ENCODE data around the gene BCO2.
"Not testable (repeated sequence)": the region's sequence is repeated elsewhere in the genome, so short reads cannot be mapped to it uniquely, and the experiment has no call there.

Gene BCO2, protein sequence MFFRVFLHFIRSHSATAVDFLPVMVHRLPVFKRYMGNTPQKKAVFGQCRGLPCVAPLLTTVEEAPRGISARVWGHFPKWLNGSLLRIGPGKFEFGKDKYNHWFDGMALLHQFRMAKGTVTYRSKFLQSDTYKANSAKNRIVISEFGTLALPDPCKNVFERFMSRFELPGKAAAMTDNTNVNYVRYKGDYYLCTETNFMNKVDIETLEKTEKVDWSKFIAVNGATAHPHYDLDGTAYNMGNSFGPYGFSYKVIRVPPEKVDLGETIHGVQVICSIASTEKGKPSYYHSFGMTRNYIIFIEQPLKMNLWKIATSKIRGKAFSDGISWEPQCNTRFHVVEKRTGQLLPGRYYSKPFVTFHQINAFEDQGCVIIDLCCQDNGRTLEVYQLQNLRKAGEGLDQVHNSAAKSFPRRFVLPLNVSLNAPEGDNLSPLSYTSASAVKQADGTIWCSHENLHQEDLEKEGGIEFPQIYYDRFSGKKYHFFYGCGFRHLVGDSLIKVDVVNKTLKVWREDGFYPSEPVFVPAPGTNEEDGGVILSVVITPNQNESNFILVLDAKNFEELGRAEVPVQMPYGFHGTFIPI

DNA sequence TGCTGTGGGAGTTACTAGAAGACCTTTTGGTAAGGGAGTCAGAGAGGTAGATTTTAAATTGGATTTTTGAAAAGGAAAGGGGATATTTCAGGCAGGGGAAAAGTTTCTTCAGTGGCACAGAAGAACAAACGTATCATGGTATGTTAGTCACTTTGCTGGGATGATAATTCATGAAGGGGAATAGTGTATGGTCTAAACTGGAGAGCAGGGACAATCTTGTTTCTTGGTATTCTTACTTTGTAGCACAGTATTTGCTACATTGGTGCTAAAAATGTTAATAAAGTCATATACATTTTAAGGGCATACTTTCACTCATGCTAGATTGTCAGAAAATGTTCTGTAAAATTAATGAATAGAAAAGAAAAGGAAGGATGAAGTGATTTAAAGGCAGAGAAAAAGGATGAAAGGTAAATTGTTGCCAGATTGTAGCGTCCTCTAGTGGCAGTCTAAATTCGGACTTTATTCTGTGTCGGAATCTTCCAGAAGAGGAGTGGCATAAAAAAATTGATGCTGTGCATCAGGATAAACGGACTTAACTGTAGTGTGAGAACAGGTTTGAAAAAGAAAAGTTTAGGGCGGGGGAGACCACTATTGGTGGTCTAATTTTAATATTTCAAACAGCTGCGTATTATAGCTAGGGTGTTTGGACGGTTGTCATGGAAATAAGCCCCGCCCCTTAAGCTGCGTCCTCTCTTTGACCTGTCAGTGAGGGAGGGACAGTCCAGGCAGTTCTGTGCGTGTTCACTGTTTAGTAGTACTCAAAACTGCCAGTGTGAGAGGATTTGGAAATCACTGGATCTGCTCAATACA lies at the start of gene BCO2:
TSS of gene BCO2 (plus strand) at position 724 of the 810 bp plus-strand sequence. CDS start 90 bp downstream, outside the sequence.
- DNase-seq, result peak; percentile 61
- in situ Hi-C loops (cut with HindIII; ENCODE audit: low pct_ligation_motif_present, low pct_unique_long_range_greater_than_20kb, low sequenced_read_pairs), result no loop called here

DNA sequence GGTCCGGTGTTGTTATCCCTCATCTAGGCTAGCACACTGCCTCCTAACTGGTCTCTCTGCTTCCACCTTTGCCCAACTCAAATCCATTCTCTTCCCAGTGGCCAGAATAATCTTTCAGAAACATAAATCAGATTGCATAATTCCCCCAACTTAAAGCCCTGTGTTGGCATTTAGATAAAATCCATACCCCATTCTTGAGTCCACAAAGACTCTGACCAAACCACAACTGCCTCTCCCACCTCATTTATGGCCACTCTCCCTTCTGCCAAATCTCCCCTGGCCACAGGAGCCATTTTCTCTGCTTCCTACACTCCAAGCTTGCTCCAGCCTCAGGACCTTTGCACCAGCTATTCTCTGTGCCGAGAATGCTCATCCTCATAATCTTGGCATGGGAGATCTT lies 48.3 kb upstream of the BCO2 start:
- in situ Hi-C loops (cut with HindIII; ENCODE audit: low pct_ligation_motif_present, low pct_unique_long_range_greater_than_20kb, low sequenced_read_pairs), result no loop called here
- DNase-seq, result no peak

DNA sequence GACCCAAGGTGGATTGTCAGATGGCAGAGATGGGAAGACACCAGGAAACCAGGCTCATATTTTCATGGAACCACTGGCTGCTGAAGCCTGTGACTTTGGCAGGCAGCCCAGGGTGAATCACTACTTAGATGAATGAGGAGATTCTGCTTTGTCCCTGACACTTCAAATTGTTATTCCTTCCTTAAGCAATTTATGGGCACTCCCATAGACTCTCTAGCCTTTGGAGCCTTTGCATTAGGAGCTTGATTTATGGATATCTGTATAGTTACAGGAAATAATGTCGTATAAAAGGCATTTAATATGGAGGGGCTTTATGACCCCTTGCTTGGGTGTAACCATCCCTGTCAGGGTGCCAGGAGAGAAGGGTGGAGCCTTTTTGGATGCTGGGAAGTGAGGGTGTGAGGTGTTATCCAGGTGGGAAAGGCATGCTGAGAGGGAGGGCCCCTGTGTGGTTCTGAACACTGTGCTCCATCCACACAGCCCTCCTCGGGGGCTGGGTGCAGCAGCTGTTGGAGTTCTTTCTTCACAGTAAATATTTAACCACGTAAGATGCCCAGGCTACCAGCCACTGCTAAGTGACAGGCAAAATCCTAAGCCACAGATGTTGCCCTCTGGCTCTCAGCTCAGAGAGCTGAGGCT lies 46.7 kb upstream of the BCO2 start:
- in situ Hi-C loops (cut with HindIII; ENCODE audit: low pct_ligation_motif_present, low pct_unique_long_range_greater_than_20kb, low sequenced_read_pairs), result no loop called here
- peak; percentile 79 for DNase-seq

DNA sequence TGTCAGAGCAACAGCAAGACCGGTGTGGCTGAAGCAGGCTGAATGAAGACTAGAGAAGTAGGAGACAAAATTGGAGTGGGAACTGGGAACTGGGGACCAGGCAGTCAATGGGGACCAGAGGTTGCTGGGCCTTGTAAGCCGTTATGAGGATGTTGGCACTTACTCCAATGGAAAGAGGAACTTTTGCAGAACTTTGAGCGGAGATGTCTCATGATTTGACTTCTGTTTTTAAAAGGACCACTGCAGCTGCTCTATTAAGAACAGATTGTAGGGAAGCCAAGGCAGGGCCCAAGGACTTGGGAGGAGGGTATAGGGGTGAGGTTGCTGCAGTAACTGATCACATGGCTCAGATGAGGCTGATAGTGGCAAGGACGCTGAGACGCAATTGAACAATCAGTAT lies 45.7 kb upstream of the BCO2 start:
- in situ Hi-C loops (cut with HindIII; ENCODE audit: low pct_ligation_motif_present, low pct_unique_long_range_greater_than_20kb, low sequenced_read_pairs), result no loop called here
- no peak for DNase-seq

DNA sequence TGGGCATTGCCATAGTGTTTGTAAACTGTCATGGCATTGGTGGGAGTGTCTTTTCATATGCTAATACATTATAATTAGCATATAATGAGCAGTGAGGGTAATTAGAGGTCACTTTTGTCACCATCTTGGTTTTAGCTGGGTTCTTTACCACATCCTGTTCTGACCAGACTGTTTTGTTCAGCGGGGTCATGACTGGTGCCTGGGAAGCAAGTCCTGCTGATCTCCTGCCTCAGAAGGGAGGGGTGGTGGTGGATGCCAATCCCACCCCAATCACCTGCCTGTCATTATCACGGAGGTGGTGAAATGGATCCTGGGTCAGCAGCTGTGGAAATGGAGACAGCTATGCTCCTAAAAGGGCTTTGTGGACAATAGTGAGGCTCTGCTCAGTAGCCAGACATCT lies 42.6 kb upstream of the BCO2 start:
- in situ Hi-C loops (cut with HindIII; ENCODE audit: low pct_ligation_motif_present, low pct_unique_long_range_greater_than_20kb, low sequenced_read_pairs), result no loop called here
- DNase-seq, result no peak

DNA sequence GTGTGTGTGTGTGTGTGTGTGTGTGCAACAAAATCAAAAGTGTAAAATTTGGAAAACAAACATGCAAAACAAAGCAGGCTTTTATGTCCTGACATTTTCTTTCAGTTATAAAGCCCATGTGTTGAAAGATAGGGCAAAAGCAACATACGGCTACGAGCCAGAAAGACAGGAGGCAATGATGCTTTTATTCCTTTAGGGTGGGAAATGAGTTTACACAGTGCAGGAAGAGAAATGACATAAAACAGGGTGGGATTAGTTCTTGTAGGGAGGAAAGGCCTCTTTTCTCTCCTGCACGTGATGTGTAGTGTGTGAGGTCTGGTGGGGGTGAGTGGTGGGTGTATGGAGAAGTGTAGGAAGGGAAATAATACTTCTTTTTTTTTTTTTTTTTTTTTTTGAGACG lies 40.8 kb upstream of the BCO2 start:
- in situ Hi-C loops (cut with HindIII; ENCODE audit: low pct_ligation_motif_present, low pct_unique_long_range_greater_than_20kb, low sequenced_read_pairs), result no loop called here
- DNase-seq, result no peak

DNA sequence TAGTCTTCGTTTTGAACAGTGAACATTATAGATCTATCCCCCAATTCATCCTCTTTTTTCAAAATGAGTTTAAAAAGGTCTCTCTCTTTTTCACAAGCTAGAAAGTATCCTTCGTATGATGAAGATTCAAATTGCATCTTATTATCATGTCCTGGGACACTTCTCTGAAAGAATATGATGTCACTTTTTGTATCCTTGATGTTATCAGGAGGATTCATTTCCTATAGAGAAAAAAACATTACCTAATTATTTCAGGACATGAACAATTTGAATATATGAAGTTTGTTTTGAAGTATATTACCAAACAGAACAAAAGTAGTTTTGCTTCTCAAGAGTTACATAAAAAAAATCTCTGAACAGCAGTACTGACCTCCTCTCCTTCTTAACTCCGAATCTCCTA lies 31.7 kb upstream of the BCO2 start:
- in situ Hi-C loops (cut with HindIII; ENCODE audit: low pct_ligation_motif_present, low pct_unique_long_range_greater_than_20kb, low sequenced_read_pairs), result no loop called here
- no peak for DNase-seq

DNA sequence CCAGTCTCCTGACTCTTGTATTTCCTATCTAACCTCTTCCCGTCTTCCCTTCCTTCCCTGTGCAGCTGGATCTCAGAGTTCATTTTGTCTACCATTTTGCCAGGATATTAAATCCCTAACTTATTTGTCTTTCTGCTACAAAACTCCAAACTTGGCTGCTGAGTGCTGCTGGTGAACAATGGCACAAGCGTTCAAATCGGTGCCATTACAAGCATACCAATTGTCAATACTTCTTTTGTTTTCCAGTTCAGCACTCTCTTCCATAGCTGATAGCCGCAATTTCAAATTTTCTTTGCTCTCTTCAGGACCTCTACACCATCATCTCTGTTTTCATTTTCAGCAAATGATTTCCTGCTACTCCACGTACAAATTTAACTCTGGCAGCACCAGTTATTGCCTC lies 24.8 kb upstream of the BCO2 start:
- DNase-seq, result no peak
- in situ Hi-C loops (cut with HindIII; ENCODE audit: low pct_ligation_motif_present, low pct_unique_long_range_greater_than_20kb, low sequenced_read_pairs), result no loop called here

DNA sequence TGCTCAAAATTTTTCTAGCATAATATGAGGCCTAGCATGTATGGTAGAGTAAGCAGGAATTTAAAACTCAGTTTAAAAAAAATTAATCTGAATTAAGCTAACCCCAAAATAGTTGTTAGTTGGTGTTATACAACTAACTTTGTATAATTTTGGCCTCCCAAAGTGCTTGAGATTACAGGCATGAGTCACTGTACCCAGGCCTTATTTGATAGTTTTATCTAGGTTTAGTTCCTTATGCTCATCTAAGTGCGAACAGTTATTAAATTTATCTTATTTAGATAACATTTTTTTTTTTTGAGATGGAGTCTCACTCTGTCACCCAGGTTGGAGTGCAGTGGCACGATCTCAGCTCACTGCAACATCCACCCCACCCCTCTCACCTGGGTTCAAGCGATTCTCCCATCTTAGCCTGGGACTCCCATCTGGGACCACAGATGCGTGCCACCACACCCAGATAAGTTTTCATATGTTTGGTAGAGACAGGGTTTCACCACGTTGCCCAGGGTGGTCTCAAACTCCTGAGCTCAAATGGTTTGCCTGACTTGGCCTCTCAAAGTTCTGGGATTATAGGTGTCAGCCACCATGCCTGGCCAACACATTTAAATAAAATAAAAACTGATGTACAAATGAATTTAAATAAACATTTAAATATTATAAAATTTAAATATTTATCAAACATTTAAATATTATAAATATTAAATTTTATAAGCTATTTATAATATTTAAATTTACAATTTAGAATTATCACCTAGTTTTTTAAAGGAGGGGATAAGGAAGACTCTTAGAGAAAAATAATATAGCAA lies 19.0 kb upstream of the BCO2 start:
- in situ Hi-C loops (cut with HindIII; ENCODE audit: low pct_ligation_motif_present, low pct_unique_long_range_greater_than_20kb, low sequenced_read_pairs), result no loop called here
- no peak for DNase-seq

DNA sequence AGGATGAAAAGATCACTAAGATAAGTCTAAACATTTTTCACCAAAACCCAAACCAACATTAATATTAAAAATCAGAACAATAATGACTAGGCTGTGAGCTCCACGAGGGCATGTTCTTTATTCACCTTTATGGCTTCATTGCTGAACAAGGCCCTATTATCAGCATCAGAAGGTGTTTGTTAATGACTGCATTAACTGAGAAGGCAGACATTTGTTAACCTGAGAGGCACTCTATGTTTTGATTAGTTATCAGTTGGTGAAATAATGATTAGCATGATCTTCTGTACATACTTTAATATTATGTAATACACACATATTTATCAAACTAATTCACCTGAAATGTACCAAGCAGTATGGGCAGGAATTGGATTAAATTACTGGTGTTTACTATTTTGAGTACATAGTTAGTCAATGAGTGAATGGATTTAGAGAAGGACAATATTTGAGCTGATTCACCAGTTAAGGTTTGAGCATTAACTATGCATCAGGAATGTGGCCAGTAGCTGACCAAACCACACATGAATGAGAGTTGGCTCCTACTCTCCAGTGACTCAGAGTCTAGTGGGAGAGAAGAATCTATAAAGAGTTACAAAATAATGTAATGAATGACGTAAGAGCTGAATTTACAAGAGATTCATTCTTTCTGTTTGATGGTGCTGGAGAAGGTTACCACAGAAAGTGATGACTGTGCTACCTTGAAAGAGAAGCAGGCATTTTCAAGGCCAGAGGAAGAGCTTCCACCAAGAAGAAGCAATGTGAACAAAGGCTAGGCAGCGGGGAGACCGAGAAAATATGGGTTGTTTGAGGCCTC lies 18.2 kb upstream of the BCO2 start:
- in situ Hi-C loops (cut with HindIII; ENCODE audit: low pct_ligation_motif_present, low pct_unique_long_range_greater_than_20kb, low sequenced_read_pairs), result no loop called here
- peak; percentile 98 for DNase-seq

DNA sequence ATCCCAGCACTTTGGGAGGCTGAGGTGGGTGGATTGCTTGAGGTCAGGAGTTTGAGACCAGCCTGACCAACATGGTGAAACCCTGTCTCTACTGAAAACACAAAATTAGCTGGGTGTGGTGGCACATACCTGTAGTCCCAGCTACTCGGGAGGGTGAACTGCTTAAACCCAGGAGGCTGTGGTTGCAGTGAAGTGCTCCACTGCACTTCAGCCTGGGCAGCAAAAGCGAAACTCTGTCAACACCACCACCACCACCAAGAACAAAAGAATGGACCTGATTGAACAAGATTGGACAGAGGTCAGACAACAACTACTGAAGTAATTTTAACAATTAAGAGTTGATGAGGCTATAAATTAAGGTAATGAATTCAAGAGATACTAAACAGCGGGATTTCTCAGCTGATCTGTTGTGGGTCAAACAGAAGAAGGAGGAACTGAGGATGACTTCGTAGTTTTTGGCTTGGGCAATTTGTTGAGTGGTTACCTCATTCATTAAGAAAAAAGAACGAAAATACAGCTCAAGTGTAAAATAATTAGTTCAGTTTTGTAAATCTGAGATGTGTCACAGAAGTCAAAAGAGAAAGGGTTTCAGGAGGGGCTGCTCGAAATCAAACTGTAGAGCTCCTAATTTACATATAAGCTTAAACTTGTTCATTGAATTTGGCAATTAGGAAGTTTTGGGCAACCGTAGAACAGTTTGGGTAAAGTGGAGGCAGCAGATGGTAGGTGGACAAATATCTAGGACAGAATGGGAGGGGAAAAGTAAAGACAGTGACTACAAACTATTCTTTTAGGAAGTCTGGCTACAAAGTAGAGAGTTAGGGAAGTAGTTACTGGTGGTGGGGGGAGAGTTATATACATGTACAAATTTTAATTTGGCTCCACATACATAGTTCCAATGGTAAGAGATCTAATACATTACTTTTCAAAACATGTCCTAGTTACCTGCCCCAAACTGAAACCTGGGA lies 15.9 kb upstream of the BCO2 start:
- DNase-seq, result peak; percentile 23
- in situ Hi-C loops (cut with HindIII; ENCODE audit: low pct_ligation_motif_present, low pct_unique_long_range_greater_than_20kb, low sequenced_read_pairs), result no loop called here

DNA sequence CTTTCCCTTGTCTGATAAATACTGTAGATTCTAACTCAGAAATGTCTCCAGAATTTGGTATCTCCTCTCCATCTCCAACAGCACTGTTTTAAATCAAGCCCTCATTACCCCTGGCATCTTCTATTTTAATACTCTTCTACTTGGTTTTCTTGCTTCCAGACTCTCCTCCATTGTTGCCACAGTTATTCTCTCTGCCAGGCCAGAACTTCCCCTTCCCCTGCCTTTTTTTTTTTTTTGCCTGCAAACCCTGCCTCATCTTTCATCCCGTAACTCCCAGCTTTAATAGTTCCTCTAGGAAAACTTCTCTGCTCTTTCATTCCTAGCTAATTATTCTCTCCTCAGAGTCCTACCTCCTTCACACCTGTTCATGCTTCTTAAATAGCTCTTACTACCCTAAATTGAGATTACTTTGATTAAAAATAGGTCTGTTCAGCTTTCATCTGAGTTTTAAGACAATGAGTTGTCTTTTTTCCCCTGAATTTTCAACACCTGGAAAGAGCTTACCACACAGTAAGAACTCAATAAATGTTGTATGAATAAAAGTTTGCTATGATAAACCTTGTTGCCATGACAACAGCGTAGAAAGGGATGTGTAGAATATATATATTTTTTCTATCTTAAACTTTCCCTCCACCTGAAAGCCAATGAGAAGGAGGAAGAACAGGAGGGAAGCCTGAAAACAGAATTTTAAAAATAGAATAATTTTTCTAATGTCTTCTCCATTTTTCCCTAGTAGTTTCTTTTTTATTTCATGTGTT lies 15.0 kb upstream of the BCO2 start:
- no peak for DNase-seq
- in situ Hi-C loops (cut with HindIII; ENCODE audit: low pct_ligation_motif_present, low pct_unique_long_range_greater_than_20kb, low sequenced_read_pairs), result no loop called here

DNA sequence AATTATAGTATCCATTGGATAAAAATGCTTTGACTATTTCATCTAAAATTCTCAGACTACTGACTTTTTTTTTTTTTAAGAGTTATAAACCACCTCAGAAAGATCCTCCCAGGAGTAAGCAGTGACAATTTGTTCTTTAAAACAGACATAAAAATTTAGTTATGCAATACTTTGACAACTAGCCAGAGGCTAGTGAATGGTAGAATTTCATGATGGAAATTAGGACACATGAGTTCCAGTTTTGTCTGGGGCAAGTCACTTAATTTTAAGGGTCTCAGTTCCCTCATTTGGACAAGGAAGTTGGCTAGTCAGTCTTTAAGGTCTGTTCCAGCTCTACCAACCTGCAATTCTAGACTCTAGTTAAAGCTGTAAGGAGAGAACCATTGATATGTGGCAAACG lies 14.3 kb upstream of the BCO2 start:
- in situ Hi-C loops (cut with HindIII; ENCODE audit: low pct_ligation_motif_present, low pct_unique_long_range_greater_than_20kb, low sequenced_read_pairs), result no loop called here
- DNase-seq, result no peak

DNA sequence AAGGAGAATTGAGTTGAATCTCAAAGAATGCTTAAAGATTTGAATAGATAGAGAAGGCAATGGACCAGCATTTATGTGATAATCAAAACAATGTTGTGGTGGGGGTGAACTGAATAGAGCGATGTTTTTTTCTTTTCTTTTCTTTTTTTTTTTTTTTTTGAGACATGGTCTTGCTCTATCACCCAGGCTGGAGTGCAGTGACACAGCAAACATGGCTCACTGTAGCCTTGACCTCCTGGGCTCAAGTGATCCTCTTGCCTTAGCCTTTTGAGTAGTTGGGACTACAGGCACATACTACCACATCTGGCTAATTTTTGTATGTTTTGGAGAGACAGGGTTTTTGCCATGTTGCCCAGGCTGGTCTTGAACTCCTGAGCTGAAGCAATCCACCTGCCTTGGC lies 13.1 kb upstream of the BCO2 start:
- in situ Hi-C loops (cut with HindIII; ENCODE audit: low pct_ligation_motif_present, low pct_unique_long_range_greater_than_20kb, low sequenced_read_pairs); DNase-seq: not testable (repeated sequence)

DNA sequence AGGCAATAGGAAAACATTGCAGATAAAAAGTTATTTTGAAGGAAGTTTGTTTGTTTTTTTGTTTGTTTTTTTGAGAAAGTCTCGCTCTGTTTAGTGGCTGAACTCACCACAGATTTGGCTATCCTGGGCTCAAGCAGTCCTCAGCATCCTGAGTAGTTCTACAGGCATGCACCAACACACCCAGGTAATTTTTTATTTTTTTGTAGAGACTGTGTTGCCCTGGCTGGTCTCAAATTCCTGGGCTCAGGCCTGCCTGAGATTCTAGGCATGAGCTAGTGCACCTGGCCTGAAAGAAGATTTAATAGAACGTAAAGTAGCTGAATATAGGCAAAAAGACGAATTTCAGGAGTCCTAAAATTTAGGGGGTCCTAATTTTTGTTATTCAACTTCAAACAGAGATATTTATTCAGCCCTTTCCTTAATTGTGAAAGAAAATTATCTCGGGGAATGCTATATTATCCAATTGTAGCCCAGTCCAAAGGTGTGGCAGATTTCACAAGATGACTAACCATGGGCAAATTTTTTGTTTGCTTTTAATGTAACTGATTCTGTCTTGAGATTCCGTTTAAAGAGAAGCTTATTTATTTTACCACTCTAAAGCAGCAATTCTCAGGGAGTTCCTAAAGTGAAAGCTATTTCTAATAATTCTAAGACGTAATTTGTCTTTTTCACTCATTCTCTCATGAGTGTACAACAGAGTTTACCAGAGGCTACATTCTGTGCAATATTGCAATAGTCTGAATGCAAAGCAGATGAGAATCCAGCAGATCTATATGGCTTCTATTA lies 12.4 kb upstream of the BCO2 start:
- in situ Hi-C loops (cut with HindIII; ENCODE audit: low pct_ligation_motif_present, low pct_unique_long_range_greater_than_20kb, low sequenced_read_pairs), result no loop called here
- DNase-seq, result no peak
